NCI-H69 (cell line): Measurements from ENCODE around the gene HK3.

Experiments
- DNase-seq: peaks from one replicate; lab custom pipeline; 2025; lab: John Stamatoyannopoulos, UW

The HK3 gene

DNA sequence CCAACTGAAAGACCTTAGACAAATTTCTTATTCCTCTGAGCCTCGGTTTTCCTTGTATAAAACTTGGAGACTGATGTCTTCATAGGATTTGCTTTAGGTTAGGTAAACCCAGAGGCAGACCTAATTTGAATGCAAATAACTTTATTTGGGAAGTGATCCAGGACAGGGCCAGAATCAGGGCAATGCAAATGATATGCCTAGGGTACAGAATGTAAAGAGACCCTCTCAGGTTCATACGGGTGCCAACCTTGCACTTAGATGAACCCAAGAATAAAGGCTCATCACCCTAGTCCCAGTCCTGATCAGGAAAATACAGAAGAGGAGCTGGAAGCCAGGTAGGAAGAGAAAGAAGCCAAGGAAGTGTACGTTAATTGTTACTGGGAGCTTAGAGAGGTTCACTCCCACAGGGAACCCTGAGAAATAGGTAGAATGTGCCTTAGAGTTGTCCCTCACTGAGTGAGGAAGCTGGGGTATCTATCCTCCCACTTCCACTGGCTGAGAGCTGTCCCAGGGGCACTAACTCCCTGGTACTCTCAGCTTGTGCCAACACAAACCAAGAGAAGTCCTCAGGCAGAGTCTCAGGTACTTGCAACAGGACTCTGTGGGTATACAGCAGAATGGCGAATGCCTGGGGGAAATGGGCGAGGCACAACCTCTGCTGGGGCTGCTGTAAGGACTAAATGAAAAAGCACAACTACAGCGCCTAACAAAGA is 3.1 kb upstream of the HK3 start:
- DNase-seq: no peak

- DNase-seq: no peak
Measured at GRCh38 chr5:176901260-176902101, 2.3 kb upstream of the HK3 start.

GRCh38 chr5:176900780-176901204 is 1.6 kb upstream of the HK3 start:
- no peak for DNase-seq

DNA sequence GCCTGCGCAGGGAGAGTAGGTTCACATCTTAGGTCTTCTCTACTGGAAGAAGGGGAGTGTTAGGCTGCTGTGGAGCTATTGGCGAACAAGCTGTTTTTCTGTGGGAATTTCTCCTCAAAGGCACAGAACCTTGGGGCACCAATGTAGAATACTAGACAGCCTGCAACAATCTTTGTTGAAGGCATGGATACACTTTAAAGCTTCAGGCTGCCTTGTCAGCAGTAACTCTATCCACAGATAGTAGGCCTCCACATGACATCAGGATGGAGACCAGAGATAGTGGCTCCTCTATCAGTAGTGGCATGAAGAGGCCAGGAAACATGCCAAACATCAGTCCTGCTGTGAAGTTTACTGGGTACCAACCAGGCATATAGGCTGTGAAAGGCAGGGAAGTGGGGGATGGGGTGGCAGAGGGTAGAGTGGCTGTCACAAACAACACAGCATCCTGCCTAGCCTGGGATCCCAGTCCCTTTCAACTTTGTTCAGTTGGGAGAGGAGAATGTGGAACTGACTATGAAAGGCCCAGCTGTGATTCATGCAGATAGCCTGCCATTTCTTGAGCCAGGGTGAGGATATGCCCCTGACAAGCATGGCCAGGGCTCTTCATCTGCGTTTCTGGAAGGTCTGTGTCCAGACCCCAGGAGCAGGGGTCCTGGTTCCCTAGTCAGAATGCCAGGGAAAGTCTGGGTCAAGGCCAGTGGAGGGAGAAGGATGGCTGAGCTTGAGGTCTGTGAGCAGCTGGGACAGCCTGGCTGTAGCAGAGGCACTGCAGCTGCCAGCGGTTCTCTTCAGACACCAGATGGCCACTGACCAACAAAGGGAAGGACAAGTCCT is 1.0 kb upstream of the HK3 start:
- DNase-seq: no peak

DNA sequence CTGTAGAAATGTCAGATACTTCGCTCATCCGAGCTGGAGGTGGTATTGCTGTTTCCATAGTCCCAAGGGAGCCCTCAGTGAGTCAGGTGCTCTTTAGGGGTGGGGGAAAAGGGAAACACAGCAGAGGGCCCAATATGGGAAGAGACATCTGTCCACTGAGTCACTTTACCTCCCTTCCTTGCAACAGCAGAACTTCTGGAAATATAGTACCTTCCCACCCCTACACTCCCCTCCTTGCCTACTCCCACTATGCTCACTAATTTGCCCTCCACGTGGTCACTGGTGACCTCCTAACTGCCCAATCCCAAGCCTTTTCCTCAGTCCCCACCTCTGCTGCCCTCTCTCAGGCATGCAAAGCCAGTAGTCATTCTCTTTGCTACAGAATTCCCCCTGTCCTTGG is 1.9 kb downstream of the HK3 start:
- no peak for DNase-seq

DNA sequence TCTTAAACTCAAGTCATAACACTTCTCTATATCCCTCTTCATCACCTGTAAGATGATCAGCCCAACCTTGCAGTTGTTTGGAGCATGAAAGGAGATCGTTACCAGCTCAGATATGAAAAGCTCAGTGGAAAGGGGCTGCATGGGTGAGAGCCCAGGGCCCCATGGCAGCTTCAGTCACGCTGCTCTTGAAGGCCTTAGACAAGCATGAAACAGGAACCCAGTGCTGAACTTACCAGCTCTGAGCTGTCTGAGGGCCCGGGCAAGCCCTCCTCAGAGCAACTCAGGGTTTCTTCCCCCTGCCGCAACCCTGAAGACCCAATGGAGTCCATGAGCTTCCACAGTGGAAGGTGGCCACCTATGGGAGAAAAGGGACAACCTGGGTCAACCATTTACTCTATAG is 3.3 kb downstream of the HK3 start:
- no peak for DNase-seq

DNA sequence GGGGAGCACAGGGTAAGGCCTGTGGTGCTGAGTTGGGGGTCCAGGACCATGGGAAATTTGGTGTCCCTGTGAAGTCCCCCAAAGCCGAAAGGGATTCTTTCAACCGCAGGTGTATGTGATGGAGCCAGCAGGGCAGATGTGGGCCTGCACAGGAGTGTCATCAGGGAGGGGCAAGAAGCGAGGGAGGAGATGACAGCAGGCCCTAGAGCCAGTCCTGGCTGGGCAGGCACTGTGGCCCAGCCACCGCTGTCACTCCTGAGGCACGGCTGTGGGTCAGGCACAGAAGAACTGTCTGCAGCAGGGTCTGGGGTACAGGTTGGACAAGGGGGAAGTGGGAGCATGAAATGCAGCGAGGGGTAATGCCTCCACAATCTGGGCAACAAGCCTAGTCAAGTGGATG is 4.8 kb downstream of the HK3 start:
- no peak for DNase-seq

DNA sequence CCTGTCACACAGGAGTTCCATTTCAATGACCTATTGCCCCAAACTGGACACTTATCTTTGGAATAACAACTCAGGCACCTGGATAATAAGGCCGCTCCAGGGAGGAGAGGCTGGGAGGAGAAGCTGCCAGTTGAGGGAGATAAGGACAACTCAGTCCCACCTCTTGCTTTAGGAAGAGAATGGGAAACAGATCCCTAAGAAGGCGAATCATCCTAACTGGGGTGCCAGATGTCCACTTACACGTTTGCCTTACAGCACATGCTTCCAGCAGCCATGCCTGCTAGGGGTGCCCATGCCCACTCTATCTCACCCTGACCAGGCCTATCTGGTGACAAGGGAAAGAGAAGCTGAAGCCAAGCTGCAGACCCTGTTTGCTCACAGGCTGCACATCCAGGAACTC is 6.5 kb downstream of the HK3 start:
- DNase-seq: no peak

- no peak for DNase-seq
Measured at GRCh38 chr5:176891331-176891958, 7.7 kb downstream of the HK3 start.

DNA sequence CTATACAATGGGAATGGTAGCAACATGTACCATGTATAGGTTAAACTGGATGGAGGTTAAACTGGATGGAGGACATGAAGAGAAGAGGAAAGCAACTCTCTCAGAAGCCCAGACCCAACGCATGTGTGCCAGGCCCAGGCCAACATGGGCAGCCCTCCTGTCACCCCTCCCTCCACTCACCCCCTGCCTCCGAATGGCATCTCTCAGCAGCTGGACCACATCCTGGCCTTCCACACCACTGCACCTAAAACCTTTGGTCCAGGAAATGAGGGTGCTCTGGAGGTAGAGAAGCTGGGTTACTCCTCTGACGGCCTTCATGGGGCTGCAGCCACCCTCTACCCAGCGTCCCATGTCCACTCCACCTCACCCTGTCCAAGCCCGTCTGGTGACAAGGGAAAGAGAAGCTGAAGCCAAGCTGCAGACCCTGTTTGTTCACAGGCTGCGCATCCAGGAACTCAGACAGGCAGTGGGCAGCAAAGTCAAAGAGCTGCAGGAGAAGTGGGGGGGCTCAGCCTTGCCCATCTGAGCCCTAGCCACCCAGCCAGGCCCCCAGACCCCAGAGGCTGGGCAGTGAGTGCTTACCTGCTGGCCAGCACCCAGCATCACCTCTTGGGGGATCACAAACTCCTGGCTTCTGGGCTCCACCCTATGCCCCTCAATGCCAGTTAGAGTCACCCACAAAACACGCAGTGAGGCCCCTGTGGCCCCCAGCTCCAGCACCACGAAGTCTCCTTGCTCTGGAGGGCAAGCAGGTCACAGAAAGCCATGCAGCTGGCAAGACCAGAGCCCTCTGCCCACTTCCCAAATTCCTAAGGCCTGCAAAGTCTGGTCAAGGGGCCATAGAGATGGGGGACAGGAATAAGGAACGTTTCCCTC is 8.5 kb downstream of the HK3 start:
- DNase-seq: no peak

DNA sequence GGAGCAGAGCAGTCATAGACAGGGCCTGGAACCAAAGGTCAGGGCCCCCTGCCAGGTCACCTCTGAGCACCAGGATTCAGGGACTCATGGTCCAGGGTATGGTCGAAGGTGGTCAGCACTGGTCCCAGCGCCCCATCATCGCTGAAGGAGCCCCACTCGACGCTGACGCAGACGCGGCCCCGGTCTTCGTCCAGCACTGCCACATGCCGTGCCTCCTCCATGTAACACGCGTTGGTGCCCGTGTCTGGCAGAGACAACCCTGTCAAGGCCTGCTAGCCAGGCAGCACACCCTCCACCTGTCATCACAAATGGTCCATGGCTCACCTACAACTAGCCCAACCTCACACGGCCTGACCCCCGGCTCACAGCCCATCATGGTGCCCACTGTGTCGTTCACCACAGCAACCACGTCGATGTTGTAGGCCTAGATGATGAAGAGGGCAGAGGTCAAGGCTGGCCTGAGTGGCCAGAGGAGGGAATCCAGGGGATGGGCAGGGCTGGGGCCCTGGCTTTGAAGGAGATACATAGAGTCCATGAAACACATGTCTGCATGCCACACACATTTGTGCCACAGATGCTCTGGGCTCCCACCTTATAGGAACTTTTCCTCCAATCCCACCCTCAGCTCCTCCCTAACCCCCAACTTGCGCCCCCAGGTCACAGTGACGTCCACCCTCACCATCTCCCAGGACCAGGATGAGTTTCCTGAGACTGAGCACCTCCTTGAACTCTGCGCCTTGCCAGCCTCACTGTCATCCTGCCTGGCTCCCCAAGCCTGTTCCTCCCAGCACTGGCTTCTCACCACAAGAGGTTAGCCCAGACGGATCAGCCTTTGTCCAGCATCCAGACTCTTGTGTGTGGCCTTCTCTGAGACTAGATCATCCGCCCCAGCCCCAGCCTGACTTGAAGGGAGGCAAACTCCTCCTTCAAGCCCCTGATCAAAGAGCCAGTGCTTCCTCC is 9.5 kb downstream of the HK3 start:
- DNase-seq: no peak

DNA sequence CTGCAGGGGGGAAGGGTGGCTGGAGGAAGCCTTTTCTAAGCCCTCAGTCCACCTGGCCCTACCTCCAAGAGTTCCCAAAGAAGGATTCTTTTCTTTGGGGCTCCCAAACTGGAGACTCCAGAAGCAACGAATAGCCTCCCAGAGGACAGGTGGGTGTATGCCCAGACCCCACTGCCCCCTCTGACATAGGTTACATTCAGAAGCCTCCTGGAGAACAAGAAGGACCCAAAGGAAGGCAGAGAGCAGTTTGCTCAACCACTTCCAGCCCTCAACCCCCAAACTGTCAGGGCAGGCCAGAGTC is 10.3 kb downstream of the HK3 start:
- DNase-seq: no peak

- DNase-seq: no peak
Measured at GRCh38 chr5:176888016-176888864, 10.9 kb downstream of the HK3 start.

- DNase-seq: no peak
Measured at GRCh38 chr5:176887252-176887849, 11.8 kb downstream of the HK3 start.

- DNase-seq: peak; percentile 22
Measured at GRCh38 chr5:176886336-176887251, 12.6 kb downstream of the HK3 start.

DNA sequence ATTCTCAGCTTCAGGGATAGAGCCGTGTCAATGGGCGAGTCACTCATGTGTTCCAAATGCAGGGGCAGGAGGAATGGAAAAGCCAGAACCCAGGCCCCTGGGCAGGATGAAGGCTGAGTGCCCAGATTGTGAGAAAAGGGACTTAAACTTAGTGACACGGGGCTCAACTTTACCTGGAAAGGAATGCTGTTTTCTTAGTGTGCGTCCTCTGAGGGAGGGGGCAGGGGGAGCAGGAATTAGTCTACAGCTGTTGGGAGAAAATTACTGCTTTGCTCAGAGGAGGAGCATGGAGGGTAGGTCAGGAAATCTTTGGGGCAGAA is 14.6 kb downstream of the HK3 start:
- no peak for DNase-seq

DNA sequence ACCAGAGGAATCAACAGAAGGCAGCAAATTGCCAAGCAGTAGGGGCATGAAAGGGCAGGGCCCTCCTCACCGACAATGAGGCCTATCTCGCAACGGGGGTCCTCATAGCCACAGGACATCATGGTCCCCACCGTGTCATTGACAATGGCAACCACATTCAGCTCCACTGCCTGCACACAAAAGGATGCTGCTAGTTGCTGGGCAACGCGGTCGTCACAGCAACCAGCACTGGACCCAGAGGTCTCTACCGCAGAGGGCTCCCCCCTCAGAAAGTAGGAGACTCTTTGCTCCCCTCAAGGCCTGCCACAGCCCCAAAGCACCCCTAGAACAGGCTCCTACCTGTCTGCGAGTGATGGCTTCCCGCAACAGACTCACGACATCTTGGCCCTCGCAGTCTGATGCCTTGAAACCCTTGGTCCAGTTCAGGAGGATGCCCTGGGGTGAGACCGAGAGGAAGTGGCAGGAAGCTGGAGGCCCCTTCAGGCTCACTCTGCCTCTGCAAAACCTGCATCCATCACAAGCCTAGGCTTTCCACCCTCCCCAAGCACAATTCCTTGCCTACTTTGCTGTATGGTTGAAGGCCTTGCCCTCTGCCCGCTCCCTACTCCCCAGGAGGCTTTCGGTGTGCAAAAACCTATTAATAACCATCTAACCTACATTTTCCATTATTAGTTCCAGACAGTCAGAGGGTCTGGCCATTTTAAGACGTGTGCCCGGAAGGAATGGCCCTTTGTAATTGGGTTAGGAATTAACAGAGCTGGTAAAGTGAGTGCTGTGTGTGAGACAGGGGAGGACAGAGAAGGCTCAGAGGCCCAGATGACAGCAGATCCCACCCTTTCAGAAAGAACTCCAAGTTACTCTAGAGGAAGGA is 15.2 kb downstream of the HK3 start:
- DNase-seq: no peak
